ENCODE results near the gene NCK1. TPM values are rescaled to one million over a fixed set of nuclear protein-coding genes. Genes with fewer than 3 reads are reported as not detected.

The NCK1 gene
- total RNA-seq, 1 donor from 2014 or later: 33.2 TPM

DNA sequence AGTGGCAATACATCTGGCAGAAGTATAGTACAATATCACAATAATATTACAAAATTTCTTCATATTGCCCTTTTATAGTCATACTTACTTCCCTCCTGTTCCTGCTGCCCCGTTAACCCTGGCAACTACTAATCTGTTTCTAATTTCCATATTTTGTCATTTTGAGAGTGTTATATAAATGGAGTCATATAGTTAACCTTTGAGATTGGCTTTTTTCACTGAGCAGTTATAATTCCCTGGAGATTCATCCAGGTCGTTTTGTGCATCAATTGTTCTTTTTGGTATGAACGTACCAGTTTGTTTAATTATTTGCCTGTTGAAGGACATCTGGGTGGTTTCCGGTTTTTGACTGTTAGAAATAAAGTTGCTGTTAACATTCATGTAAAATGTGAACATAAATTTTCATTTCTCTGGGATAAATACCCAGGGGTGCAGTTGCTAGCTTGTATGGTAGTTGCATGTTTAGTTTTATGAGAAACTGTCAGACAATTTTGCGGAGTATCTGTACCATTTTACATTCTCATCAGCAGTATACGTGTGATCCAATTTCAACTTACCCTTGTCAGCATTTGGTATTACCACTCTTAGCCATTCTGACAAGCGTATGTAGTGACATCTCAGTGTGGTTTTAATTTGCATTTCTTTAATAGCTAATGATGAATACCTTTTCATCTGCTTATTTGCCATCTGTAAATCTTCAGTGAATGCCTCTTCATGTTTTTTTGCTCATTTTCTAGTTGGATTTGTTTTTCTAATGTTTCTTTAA lies 63.6 kb downstream of the NCK1 start:
- intact Hi-C loops (cut with micrococcal nuclease): no loop called here
- DNase-seq (ENCODE audit: low spot score): no peak
- Mint-ChIP-seq H3K4me3 (no peak overlapping the region), H3K27me3 (ENCODE audit: insufficient read depth) (no peaks in the 10 kb centered on the region), H3K4me1 (ENCODE audit: low read depth) (peaks cover 57% of the 10 kb centered on the region), H3K27ac (no peak overlapping the region), H3K36me3 (ENCODE audit: low read depth) (peaks cover 23% of the 10 kb centered on the region), H3K9me3 (no peaks in the 10 kb centered on the region)

DNA sequence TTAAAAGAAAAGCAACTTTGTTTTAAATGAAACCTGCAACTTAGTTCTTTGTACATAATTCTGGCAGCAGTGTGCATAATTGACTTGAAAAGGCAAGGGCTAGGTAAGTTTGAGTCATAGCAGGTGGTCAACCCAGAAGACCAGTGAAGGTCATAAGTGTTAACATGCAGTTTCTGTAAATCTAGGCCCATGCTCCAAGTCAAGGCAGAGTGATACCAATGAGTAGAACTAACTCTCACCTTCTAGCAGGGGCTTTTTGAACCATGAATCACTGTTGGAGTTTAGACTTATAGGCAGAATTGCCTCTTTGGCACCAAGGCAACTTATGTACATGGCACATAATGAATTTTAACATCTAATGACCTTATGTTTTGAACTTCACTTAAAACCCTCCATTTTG lies 66.2 kb downstream of the NCK1 start:
- no peak for DNase-seq (ENCODE audit: low spot score)
- intact Hi-C loops (cut with micrococcal nuclease): no loop called here
- Mint-ChIP-seq H3K27ac (peak overlapping the region; percentile 6), H3K27me3 (ENCODE audit: insufficient read depth) (no peaks in the 10 kb centered on the region), H3K4me3 (no peak overlapping the region), H3K36me3 (ENCODE audit: low read depth) (peaks cover 21% of the 10 kb centered on the region), H3K9me3 (no peaks in the 10 kb centered on the region), H3K4me1 (ENCODE audit: low read depth) (peaks cover 58% of the 10 kb centered on the region)

DNA sequence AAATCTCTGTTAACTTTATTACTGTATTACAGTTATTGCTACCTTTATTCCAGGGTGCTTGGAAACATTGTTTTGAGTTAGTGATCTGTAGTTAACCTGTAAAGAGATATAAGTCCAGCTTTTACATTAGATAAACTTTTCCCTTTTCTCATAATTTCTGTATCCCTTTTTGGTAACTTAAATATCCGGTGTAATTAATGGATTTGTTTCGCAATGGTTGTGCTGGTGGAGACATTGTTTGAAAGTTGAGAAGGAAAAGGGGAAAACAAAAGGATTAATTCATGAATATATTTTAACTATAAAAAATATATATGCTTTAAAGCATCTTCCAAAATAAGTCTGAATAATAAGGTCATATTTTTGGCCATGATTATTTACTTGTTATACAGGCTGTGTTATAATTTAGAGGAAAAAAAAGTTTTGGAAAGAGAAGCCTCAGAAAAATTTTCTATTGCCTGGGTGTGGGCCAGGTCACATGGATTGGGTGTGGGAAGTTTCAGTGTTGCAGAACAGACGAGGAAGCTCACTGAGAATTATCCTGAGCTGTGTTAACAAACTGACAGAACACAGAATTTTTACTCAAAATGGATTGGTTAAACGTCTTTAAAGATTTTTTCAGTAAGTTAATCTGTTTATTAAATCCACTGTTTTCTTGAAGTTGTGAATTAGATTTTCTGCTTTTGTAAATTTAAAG lies 68.1 kb downstream of the NCK1 start:
- Mint-ChIP-seq H3K36me3 (ENCODE audit: low read depth) (peaks cover 32% of the 10 kb centered on the region), H3K27me3 (ENCODE audit: insufficient read depth) (no peaks in the 10 kb centered on the region), H3K4me1 (ENCODE audit: low read depth) (peaks cover 62% of the 10 kb centered on the region), H3K4me3 (no peak overlapping the region), H3K27ac (no peak overlapping the region), H3K9me3 (peaks cover 4% of the 10 kb centered on the region)
- intact Hi-C loops (cut with micrococcal nuclease): loop anchor here (5.0 kb wide), 1 partner anchor 113 kb away; the partner anchor contains the start of gene SLC35G2
- DNase-seq (ENCODE audit: low spot score): no peak

DNA sequence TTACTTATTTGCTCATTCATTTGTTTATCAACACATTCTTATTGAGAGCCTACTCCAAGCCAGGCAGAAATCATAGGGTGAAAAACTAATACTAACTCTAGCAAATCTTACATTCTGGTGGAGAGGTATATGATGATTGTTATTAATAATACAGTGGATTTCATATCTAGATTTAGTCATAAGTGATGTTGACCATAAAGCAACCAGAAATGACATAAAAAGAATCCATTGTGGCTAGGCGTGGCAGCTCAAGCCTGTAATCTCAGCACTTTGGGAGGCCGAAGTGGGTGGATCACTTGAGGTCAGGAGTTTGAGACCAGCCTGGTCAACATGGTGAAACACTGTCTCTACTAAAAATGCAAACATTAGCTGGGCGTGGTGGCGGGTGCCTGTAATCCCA lies 69.6 kb downstream of the NCK1 start:
- Mint-ChIP-seq H3K4me1 (ENCODE audit: low read depth) (peaks cover 63% of the 10 kb centered on the region), H3K36me3 (ENCODE audit: low read depth) (peaks cover 38% of the 10 kb centered on the region), H3K27me3 (ENCODE audit: insufficient read depth) (no peaks in the 10 kb centered on the region), H3K9me3 (peaks cover 4% of the 10 kb centered on the region), H3K4me3 (no peak overlapping the region), H3K27ac (no peak overlapping the region)
- intact Hi-C loops (cut with micrococcal nuclease): loop anchor here (1.0 to 5.0 kb wide), 2 partner anchors 11 to 114 kb away; partner anchors contain the start of gene SLC35G2
- no peak for DNase-seq (ENCODE audit: low spot score)

DNA sequence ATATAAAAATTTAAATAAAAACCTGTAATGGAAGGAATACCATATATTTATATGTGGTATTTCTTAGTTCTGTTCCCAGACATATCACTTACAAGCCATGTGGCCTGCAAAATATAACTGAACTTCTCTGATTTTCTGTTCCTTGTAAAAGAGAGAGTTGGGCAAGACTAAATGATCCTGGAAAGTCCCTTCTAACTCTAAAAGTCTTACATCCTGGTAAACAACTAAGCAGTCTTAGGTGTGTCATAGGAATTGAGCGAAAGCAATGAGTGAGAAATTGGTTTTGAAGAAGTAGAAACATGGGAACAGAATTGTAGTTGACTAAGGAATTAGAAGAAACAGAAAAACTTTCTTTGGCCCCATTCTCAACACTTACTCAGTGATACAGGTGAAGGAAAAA lies 70.5 kb downstream of the NCK1 start:
- Mint-ChIP-seq H3K27ac (peak overlapping the region; percentile 80), H3K4me3 (peak overlapping the region; percentile 50), H3K27me3 (ENCODE audit: insufficient read depth) (no peaks in the 10 kb centered on the region), H3K9me3 (peaks cover 10% of the 10 kb centered on the region), H3K4me1 (ENCODE audit: low read depth) (peaks cover 72% of the 10 kb centered on the region), H3K36me3 (ENCODE audit: low read depth) (peaks cover 42% of the 10 kb centered on the region)
- no peak for DNase-seq (ENCODE audit: low spot score)
- intact Hi-C loops (cut with micrococcal nuclease): loop anchor here (1.0 to 5.0 kb wide), 2 partner anchors 12 to 115 kb away; partner anchors contain the start of gene SLC35G2

DNA sequence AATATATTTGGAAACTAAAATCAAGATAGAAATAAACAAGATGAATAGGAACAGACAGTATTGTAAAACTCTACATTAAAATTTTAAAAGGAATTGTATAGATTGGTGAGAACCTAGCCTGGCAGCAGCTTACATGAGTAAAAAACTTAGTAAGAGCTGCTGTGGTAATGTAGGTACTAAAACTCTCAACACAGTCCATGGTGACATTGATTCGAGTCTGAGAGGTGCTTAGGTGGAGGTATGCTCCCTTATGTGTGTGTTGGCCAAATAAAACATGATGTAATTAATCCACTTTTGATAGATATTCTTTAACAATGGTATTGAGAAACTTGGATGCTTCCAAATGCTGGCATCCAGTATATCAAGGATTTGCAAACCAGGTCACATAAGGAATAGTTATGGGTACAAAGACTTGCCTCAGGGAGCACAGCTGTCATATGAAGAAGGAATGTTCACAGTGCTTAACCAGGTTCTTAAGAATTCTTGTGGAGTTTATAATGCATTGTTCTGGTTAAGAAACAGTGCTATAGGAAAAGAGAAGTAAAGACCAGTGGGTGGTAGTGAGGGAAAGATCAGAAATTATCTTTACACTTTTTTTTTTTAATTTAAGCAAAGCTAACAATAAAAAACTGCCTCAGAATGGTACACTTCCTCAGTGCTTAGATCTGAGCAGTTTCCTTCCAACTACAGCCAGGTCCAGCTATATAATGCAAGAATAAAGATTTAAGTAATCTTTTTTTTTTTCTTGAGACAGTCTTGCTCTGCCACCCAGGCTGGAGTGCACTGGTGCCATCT lies 71.2 kb downstream of the NCK1 start:
- H3K9me3 Mint-ChIP-seq: peaks cover 12% of the 10 kb centered on the region
- intact Hi-C loops (cut with micrococcal nuclease): loop anchor here (1.0 to 5.0 kb wide), 2 partner anchors 13 to 116 kb away; partner anchors contain the start of gene SLC35G2
- H3K27ac Mint-ChIP-seq: peak overlapping the region; percentile 82
- no peak for DNase-seq (ENCODE audit: low spot score)
- H3K27me3 Mint-ChIP-seq (ENCODE audit: insufficient read depth): no peaks in the 10 kb centered on the region
- H3K4me3 Mint-ChIP-seq: peak overlapping the region; percentile 50
- H3K4me1 Mint-ChIP-seq (ENCODE audit: low read depth): peaks cover 72% of the 10 kb centered on the region
- peaks cover 37% of the 10 kb centered on the region for H3K36me3 Mint-ChIP-seq (ENCODE audit: low read depth)

DNA sequence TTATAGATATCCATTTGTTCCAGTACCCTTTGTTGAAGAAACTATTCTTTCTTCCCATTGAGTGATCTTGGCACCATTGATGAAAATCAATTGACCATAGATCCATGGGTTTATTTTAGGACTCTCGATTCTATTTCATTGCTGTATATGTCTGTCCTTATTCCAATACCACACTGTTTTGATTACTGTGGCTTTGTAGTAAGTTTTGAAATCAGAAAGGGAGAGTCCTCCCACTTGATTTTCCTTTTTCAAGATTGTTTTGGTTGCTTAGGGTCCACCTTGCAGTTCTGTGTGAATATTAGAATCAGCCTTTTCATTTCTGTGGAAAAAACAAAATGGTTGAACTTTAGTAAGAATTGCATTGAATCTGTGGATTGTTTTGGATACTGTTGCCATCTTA lies 75.2 kb downstream of the NCK1 start:
- peaks cover 77% of the 10 kb centered on the region for H3K4me1 Mint-ChIP-seq (ENCODE audit: low read depth)
- intact Hi-C loops (cut with micrococcal nuclease): loop anchor here (5.0 kb wide), 1 partner anchor 75 kb away; the partner anchor contains the start of gene NCK1

DNA sequence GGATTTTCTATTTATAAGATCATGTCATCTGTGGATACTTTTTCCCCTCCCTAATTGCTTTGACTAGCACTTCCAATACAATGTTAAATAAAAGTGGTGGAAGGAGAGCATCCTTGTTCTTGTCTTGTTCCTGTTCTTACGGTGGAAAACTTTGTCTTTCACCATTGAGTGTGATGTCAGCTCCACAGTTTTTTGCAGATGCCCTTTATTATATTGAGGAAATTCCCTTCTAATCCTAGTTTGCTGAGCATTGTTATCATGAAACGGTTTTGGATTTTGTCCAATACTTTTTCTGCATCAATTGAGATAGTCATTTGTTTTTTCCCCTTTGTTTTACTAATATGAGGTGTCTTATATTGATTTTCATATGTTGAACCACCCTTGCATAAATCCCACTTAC lies 75.8 kb downstream of the NCK1 start:
- Mint-ChIP-seq H3K9me3 (peaks cover 12% of the 10 kb centered on the region), H3K27ac (no peak overlapping the region), H3K4me3 (no peak overlapping the region), H3K4me1 (ENCODE audit: low read depth) (peaks cover 76% of the 10 kb centered on the region), H3K27me3 (ENCODE audit: insufficient read depth) (no peaks in the 10 kb centered on the region), H3K36me3 (ENCODE audit: low read depth) (peaks cover 30% of the 10 kb centered on the region)
- no peak for DNase-seq (ENCODE audit: low spot score)
- intact Hi-C loops (cut with micrococcal nuclease): loop anchor here (5.0 kb wide), 1 partner anchor 76 kb away; the partner anchor contains the start of gene NCK1

More for the DNA sequence above, 75.2 kb downstream of the NCK1 start:
- H3K27me3 Mint-ChIP-seq (ENCODE audit: insufficient read depth): no peaks in the 10 kb centered on the region
- H3K27ac Mint-ChIP-seq: no peak overlapping the region
- H3K36me3 Mint-ChIP-seq (ENCODE audit: low read depth): peaks cover 30% of the 10 kb centered on the region
- no peak overlapping the region for H3K4me3 Mint-ChIP-seq
- DNase-seq (ENCODE audit: low spot score): no peak
- peaks cover 12% of the 10 kb centered on the region for H3K9me3 Mint-ChIP-seq

DNA sequence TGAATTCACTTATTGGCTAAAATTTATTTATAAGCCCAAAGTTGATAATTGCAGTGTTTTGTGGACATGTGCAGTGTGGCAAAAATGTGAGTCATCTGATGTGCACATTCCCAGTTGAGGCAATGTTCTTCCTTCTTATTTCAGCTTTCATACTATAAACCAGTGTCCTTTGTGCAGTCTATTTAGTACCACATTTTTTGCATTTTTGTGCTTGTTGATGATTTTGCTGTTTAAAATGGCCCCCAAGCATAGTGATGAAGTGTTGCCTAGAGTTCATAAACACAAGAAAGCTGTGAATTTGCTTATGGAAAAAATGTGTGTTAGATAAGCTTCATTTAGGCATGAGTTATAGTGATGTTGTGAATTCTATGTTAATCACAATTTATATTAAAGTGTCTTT lies 76.3 kb downstream of the NCK1 start:
- Mint-ChIP-seq H3K27me3 (ENCODE audit: insufficient read depth) (no peaks in the 10 kb centered on the region), H3K36me3 (ENCODE audit: low read depth) (peaks cover 26% of the 10 kb centered on the region), H3K4me3 (no peak overlapping the region), H3K27ac (peak overlapping the region; percentile 31), H3K9me3 (peaks cover 12% of the 10 kb centered on the region), H3K4me1 (ENCODE audit: low read depth) (peaks cover 76% of the 10 kb centered on the region)
- intact Hi-C loops (cut with micrococcal nuclease): loop anchor here (5.0 kb wide), 1 partner anchor 76 kb away; the partner anchor contains the start of gene NCK1
- no peak for DNase-seq (ENCODE audit: low spot score)

DNA sequence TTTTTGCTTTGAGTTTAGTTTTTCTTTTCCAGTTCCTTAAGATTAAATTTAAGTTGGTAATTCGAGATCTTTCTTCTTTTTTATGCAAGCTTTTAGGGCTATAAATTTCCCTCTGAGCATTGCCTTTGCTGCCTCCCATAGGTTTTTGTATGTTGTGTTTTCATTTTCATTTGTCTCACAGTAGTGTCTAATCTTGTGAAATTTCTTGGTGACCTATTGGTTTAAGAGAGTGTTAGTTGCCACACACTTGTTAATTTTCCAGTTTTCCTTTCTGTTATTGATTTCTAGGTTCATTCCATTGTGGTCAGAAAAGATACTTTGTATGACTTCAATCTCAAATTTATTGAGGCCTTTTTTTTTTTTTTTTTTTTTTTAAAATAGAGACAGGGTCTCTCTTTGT lies 77.5 kb downstream of the NCK1 start:
- DNase-seq (ENCODE audit: low spot score): no peak
- peaks cover 11% of the 10 kb centered on the region for H3K9me3 Mint-ChIP-seq
- H3K27me3 Mint-ChIP-seq (ENCODE audit: insufficient read depth): no peaks in the 10 kb centered on the region
- H3K4me3 Mint-ChIP-seq: no peak overlapping the region
- intact Hi-C loops (cut with micrococcal nuclease): loop anchor here (5.0 kb wide), 1 partner anchor 77 kb away; the partner anchor contains the start of gene NCK1
- H3K4me1 Mint-ChIP-seq (ENCODE audit: low read depth): peaks cover 75% of the 10 kb centered on the region
- peaks cover 23% of the 10 kb centered on the region for H3K36me3 Mint-ChIP-seq (ENCODE audit: low read depth)
- peak overlapping the region; percentile 21 for H3K27ac Mint-ChIP-seq

DNA sequence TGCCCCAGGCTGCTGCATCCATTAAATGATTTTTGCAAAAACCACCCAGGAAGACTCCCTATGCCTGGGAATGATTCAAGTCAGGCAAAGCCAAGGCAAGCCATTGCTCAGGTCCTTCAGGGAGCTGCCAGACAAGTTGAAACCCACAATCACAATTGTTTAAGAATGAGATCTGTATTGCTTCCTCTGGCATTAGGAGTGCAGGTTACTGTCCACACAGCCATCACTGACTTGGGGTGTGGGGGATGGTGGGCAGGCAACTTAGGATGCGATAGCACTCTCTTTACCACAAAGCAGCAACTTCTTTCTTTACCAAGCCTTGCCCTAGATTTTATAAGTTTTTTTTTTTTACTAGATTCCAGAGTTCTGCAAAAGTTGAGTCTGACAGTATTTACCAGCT lies 80.8 kb downstream of the NCK1 start:
- Mint-ChIP-seq H3K27ac (no peak overlapping the region), H3K4me3 (no peak overlapping the region)

DNA sequence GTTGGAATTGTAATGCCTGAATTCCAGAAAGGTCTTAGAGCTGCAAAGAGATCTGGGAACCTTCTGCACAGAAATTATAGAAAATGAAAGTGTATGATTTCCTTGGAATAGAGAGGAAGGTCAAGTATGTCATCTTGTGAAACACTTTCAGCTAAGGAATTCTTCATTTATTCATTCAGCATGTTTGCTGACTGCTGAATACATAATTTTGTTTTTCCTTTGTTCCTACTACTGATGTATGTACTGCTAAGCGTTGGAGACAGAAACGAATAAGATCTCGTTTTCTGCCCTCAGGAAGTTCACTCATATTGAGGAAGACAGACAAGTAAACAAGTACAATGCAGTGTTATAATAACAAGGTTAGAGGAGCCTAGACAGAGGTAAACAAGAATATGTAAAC lies 81.4 kb downstream of the NCK1 start:
- no peak for DNase-seq (ENCODE audit: low spot score)
- H3K27me3 Mint-ChIP-seq (ENCODE audit: insufficient read depth): no peaks in the 10 kb centered on the region
- peaks cover 58% of the 10 kb centered on the region for H3K4me1 Mint-ChIP-seq (ENCODE audit: low read depth)
- H3K9me3 Mint-ChIP-seq: no peaks in the 10 kb centered on the region
- peak overlapping the region; percentile 47 for H3K27ac Mint-ChIP-seq
- H3K4me3 Mint-ChIP-seq: no peak overlapping the region
- peaks cover 25% of the 10 kb centered on the region for H3K36me3 Mint-ChIP-seq (ENCODE audit: low read depth)
- intact Hi-C loops (cut with micrococcal nuclease): no loop called here

More for the DNA sequence above, 80.8 kb downstream of the NCK1 start:
- Mint-ChIP-seq H3K27me3 (ENCODE audit: insufficient read depth) (no peaks in the 10 kb centered on the region), H3K9me3 (no peaks in the 10 kb centered on the region), H3K36me3 (ENCODE audit: low read depth) (peaks cover 25% of the 10 kb centered on the region), H3K4me1 (ENCODE audit: low read depth) (peaks cover 62% of the 10 kb centered on the region)
- intact Hi-C loops (cut with micrococcal nuclease): no loop called here
- DNase-seq (ENCODE audit: low spot score): no peak
